ENCODE results near the gene SNRPA1.

Gene SNRPA1

GRCh38 chr15:101233651-101234280, 61.3 kb downstream of the SNRPA1 start:
- no peak for DNase-seq

GRCh38 chr15:101232677-101233076, 62.4 kb downstream of the SNRPA1 start:
- no peak for DNase-seq
